ENCODE data around the gene RNASE13.

DNA sequence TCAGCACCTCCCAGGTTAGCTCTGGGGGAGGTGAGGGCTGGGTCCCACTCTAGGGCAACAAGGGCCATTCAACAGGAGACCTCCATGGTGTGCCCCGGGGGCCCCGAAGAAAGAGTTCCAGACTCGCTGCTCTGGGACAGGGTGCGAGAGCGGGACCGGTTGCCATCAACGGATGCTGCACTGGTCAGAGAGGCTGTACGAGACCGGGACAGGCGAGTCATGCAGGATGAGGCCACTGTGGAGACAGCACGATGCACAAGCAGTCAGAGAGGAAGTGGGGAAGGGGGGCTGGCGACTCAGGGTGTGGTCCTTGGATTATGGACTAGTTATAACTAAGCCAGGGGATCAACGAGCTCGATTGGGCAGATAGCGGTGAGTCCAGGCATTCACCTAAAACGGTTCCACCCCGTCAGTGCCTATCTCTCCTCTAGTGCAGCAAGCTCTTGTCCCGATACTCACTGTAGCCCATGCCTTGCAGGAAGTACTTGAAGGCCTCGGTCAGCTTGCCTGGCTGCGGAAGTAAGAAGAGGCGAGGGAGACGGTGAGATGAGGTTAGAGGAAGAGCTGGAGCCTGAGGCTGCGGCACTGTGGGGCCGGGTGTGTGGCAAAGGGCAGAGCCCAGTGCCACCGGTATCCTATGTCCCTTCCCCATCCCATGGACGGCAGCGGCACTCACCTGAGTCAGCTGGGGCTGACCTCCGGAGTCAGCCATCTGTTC, 16.9 kb downstream of the RNASE13 start:
- TF ChIP-seq, protein P1, sequence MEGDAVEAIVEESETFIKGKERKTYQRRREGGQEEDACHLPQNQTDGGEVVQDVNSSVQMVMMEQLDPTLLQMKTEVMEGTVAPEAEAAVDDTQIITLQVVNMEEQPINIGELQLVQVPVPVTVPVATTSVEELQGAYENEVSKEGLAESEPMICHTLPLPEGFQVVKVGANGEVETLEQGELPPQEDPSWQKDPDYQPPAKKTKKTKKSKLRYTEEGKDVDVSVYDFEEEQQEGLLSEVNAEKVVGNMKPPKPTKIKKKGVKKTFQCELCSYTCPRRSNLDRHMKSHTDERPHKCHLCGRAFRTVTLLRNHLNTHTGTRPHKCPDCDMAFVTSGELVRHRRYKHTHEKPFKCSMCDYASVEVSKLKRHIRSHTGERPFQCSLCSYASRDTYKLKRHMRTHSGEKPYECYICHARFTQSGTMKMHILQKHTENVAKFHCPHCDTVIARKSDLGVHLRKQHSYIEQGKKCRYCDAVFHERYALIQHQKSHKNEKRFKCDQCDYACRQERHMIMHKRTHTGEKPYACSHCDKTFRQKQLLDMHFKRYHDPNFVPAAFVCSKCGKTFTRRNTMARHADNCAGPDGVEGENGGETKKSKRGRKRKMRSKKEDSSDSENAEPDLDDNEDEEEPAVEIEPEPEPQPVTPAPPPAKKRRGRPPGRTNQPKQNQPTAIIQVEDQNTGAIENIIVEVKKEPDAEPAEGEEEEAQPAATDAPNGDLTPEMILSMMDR (conservative IDR thresholded peaks at IDR 0.05; ENCODE audit: low read depth, low read length): no peak
- no peak for TF ChIP-seq EZH2 (IDR thresholded peaks at IDR 0.05; ENCODE audit: borderline replicate concordance, low read depth, low read length, poor library complexity, severe bottlenecking)
